Gastrocnemius medialis (tissue), 4 donors: ENCODE results near the gene SENP1. TPM values are rescaled to one million over a fixed set of nuclear protein-coding genes. Genes with fewer than 3 reads are reported as not detected.

Experiments used
- ATAC-seq, 2 donors: fragments of 150-250 bp; one replicate each; pipeline ENCODE4 v1.9.1; 2016
- DNase-seq, 2 donors: peaks; one replicate each; pipeline ENCODE4 v3.0.0-alpha.2; 2019
- H3K27ac ChIP-seq, 4 donors: fragments of 200-600 bp; sonication (generic); 1 replicate in 1 of 4; 2 replicates in 3 of 4; pipeline ENCODE4 v1.5.1; 2016 to 2018; ENCODE audit warnings: mild to moderate bottlenecking in 2 of 4, moderate library complexity in 1 of 4
- H3K27me3 ChIP-seq, 3 donors: fragments of 200-600 bp; sonication (generic) in 2 of 3; 1 replicate in 1 of 3; 2 replicates in 2 of 3; pipeline versions ENCODE4 v1.5.1 to v1.6.0; 2016 to 2019; ENCODE audit warnings: mild to moderate bottlenecking in 1 of 3, moderate library complexity in 1 of 3
- H3K36me3 ChIP-seq, 2 donors: fragments of 200-600 bp; sonication (generic) in 1 of 2; one replicate each; pipeline ENCODE4 v1.5.1; 2017 to 2018
- H3K4me1 ChIP-seq, 2 donors: fragments of 200-600 bp; sonication (generic) in 1 of 2; one replicate each; pipeline ENCODE4 v1.5.1; 2016 to 2017; ENCODE audit warnings: mild to moderate bottlenecking in 2 of 2
- H3K4me3 ChIP-seq, 4 donors: fragments of 200-600 bp; sonication (generic) in 3 of 4; 1 replicate in 1 of 4; 2 replicates in 3 of 4; pipeline ENCODE4 v1.5.1; 2016 to 2019; ENCODE audit warnings: mild to moderate bottlenecking in 2 of 4
- H3K9me3 ChIP-seq, 3 donors: fragments of 200-600 bp; sonication (generic) in 2 of 3; 1 replicate in 1 of 3; 2 replicates in 2 of 3; pipeline ENCODE4 v1.5.1; 2016 to 2019
- CTCF ChIP-seq, 5 experiments: fragments of 450-650 bp in 3 of 5; fragments of 200-600 bp in 2 of 5; sonication (generic) in 2 of 5; IDR thresholded peaks in 4 of 5; conservative IDR thresholded peaks in 1 of 5; 1 replicate in 4 of 5; 2 replicates in 1 of 5; pipeline ENCODE4 v1.5.1; 2016 to 2019; ENCODE audit warnings: antibody characterized with exemption in 5 of 5, mild to moderate bottlenecking in 3 of 5, moderate library complexity in 3 of 5
- POLR2A ChIP-seq, 2 donors: fragments of 450-650 bp; IDR thresholded peaks; one replicate each; pipeline ENCODE4 v1.6.1; 2017; ENCODE audit warnings: antibody characterized with exemption in 2 of 2, mild to moderate bottlenecking in 2 of 2, moderate library complexity in 2 of 2
- in situ Hi-C, 4 donors: fragments of 200-750 bp; cut with MboI; loops; one replicate each; pipeline versions ENCODE4 v1.15.0 to v1.8.0; 2017; ENCODE audit warnings: low sequenced_read_pairs in 4 of 4
- intact Hi-C: fragments of 100-400 bp; cut with DNase I; formaldehyde crosslinking; loops from one replicate; pipeline ENCODE4 v1.15.1; 2023; ENCODE audit warnings: low total_unique reads
- total RNA-seq, 4 donors: library from RNA; depleted of rRNA; stranded (reverse); fragments of >200 nt; gene quantifications; one replicate each; pipeline versions ENCODE4 v1.1.0 to v1.2.3, GENCODE V29; 2016

The SENP1 gene
- total RNA-seq, 4 donors from 2014 or later = 8.7 to 19.1 (median 13.1) TPM

- Histone ChIP-seq H3K4me1 (no peaks in the 10 kb centered on the region), H3K27ac (no peak overlapping the region), H3K4me3 (no peak overlapping the region), H3K9me3 (no peaks in the 10 kb centered on the region), H3K36me3 (peaks cover 0 to 13% of the 10 kb centered on the region in 2 donors), H3K27me3 (no peaks in the 10 kb centered on the region)
- no peak for TF ChIP-seq POLR2A (IDR thresholded peaks at IDR 0.05)
- TF ChIP-seq CTCF (IDR thresholded peaks at IDR 0.05 in 4 of 5, conservative IDR thresholded peaks at IDR 0.05 in 1 of 5) = no peak
- intact Hi-C loops (no loop called here), in situ Hi-C loops (no loop called here)
- DNase-seq (no peak), ATAC-seq (no peak)
Observed at GRCh38 chr12:48040354-48040753, 65.5 kb downstream of the SENP1 start.

GRCh38 chr12:48039151-48039550 lies 66.7 kb downstream of the SENP1 start:
- H3K4me1 ChIP-seq = no peaks in the 10 kb centered on the region
- no peak overlapping the region for H3K4me3 ChIP-seq
- peaks cover 0 to under 1% of the 10 kb centered on the region in 2 donors for H3K36me3 ChIP-seq
- no peak overlapping the region for H3K27ac ChIP-seq
- in situ Hi-C loops (no loop called here), intact Hi-C loops (no loop called here)
- H3K27me3 ChIP-seq = no peaks in the 10 kb centered on the region
- TF ChIP-seq CTCF (IDR thresholded peaks at IDR 0.05 in 4 of 5, conservative IDR thresholded peaks at IDR 0.05 in 1 of 5) (no peak), POLR2A (IDR thresholded peaks at IDR 0.05) (no peak)
- H3K9me3 ChIP-seq = no peaks in the 10 kb centered on the region
- DNase-seq (no peak), ATAC-seq (no peak)

GRCh38 chr12:48038085-48038484 lies 67.8 kb downstream of the SENP1 start:
- intact Hi-C loops = no loop called here
- Histone ChIP-seq H3K27ac (no peak overlapping the region), H3K9me3 (no peaks in the 10 kb centered on the region), H3K27me3 (no peaks in the 10 kb centered on the region), H3K36me3 (no peaks in the 10 kb centered on the region), H3K4me3 (no peak overlapping the region), H3K4me1 (no peaks in the 10 kb centered on the region)
- ATAC-seq (no peak), DNase-seq (no peak)
- in situ Hi-C loops = no loop called here
- TF ChIP-seq CTCF (IDR thresholded peaks at IDR 0.05 in 4 of 5, conservative IDR thresholded peaks at IDR 0.05 in 1 of 5) (no peak), POLR2A (IDR thresholded peaks at IDR 0.05) (no peak)

GRCh38 chr12:48037267-48037915 lies 68.5 kb downstream of the SENP1 start:
- Histone ChIP-seq H3K36me3 (no peaks in the 10 kb centered on the region), H3K27ac (no peak overlapping the region), H3K4me3 (no peak overlapping the region), H3K9me3 (no peaks in the 10 kb centered on the region), H3K27me3 (no peaks in the 10 kb centered on the region), H3K4me1 (no peaks in the 10 kb centered on the region)
- intact Hi-C loops (no loop called here), in situ Hi-C loops (no loop called here)
- ATAC-seq (no peak), DNase-seq (no peak)
- no peak for TF ChIP-seq CTCF (IDR thresholded peaks at IDR 0.05 in 4 of 5, conservative IDR thresholded peaks at IDR 0.05 in 1 of 5)

GRCh38 chr12:48036818-48037217 lies 69.1 kb downstream of the SENP1 start:
- H3K27me3 ChIP-seq = no peaks in the 10 kb centered on the region
- no peak overlapping the region for H3K27ac ChIP-seq
- H3K9me3 ChIP-seq = no peaks in the 10 kb centered on the region
- H3K4me1 ChIP-seq = no peaks in the 10 kb centered on the region
- intact Hi-C loops (no loop called here), in situ Hi-C loops (no loop called here)
- DNase-seq = no peak
- TF ChIP-seq CTCF (IDR thresholded peaks at IDR 0.05 in 4 of 5, conservative IDR thresholded peaks at IDR 0.05 in 1 of 5) (no peak), POLR2A (IDR thresholded peaks at IDR 0.05) (no peak)
- no peak overlapping the region for H3K4me3 ChIP-seq
- no peaks in the 10 kb centered on the region for H3K36me3 ChIP-seq
- ATAC-seq = no peak
